HG03442 (cell line): ENCODE data around the gene CSF1.
"Not testable (repeated sequence)": the region's sequence is repeated elsewhere in the genome, so short reads cannot be mapped to it uniquely, and the experiment has no call there.

ENCODE experiments used
- ATAC-seq: cut with Tn5 transposase; IDR thresholded peaks from one replicate; pipeline ENCODE4 v1.9.1; 2021; ENCODE audit warnings: mild to moderate bottlenecking, moderate library complexity; ENCODE audit not compliant: unreplicated experiment

Gene CSF1

GRCh38 chr1:109932679-109933078, 22.0 kb downstream of the CSF1 start:
- ATAC-seq: no peak

DNA sequence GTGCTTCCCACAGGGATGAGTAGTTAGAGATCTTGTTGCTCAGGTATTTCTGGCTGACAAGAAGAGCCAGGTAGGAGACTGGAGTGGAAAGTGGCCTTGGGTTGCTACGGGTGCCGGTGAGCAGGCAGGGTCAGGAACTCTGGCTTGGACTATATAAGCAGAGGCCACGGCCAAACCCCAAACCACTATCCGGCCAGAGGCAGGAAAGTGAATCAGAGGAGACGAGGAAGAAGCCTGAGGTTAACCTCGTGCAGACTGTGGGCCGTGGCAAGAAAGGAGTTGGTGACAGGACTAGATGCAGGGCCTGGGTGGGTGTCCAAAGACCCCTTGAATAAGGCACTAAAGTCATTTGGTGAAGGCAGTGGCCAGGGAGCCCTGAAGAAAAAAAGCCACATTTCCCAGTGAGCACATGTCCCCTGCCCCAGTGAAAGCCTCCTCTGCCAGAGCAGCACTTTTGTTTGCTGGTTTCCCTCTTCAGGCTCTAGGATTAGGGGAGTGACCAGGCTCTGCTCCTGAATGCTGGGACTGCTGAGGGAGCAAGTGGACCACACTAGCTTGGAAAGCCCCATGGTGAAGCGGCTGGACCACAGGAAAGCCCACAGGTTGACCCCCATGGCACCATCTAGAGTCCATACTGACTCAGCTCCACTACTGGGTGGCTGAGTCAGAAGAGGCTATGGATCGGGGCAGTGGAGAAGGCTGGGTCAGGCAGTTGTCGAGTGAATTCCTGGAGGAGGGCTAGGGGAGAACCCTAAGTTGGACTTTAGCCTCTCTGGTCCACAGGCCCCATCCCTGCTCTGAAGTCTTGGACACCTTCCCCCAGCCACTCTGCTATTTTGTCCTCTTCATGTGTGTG, 23.4 kb downstream of the CSF1 start:
- no peak for ATAC-seq

DNA sequence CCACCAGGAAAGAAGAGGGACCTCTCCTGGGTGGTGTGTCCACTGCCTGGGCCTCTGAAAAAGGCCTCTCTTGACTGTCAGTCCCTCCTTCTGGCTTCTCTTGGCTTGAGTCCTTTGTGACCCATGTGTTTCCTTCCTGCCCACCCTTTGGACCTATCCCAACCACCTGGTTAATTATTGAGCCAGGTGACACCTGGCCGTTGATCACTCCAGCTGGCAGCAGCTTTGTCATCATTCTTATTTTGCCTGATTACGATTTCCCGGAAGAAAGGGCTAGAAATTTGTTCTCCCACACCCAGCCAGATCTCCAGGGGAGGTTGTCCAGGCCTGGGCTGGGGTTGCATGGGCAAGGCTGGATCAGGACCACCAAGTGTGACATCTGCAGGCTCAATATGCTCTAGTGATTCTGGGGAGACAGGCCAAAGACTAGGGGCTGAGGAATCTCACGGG, 24.8 kb downstream of the CSF1 start:
- no peak for ATAC-seq

- ATAC-seq: no peak
These were observed 27.1 kb downstream of the CSF1 start for GRCh38 chr1:109937738-109938137.

- ATAC-seq: no peak
These were observed 27.9 kb downstream of the CSF1 start for GRCh38 chr1:109938556-109938955.

GRCh38 chr1:109942434-109942833, 31.8 kb downstream of the CSF1 start:
- no peak for ATAC-seq

GRCh38 chr1:109944541-109944940, 33.9 kb downstream of the CSF1 start:
- no peak for ATAC-seq

DNA sequence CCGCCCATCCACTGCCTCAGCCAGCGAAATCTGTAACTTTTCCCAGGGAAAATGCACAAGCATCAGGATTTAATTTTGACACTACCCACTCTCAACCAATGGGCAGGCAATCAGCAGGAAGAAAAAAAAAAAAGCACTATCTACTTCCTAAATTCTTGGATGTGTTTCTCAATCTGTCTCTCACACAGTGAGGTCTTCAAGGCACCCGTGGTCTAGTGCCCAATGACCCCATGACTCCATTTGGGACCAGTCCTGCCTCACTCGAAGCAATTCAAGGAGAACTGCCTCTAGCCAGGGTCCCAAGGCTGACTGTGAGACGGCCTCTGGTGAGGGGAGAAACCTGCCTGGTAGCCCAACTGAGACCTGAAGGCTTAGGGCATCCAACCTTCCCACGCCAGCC, 35.9 kb downstream of the CSF1 start:
- no peak for ATAC-seq

- ATAC-seq: no peak
These were observed 37.1 kb downstream of the CSF1 start for GRCh38 chr1:109947582-109948284.

GRCh38 chr1:109948285-109948630, 37.6 kb downstream of the CSF1 start:
- no peak for ATAC-seq

GRCh38 chr1:109950038-109950437, 39.4 kb downstream of the CSF1 start:
- ATAC-seq: no peak

GRCh38 chr1:109950509-109950908, 39.9 kb downstream of the CSF1 start:
- no peak for ATAC-seq

DNA sequence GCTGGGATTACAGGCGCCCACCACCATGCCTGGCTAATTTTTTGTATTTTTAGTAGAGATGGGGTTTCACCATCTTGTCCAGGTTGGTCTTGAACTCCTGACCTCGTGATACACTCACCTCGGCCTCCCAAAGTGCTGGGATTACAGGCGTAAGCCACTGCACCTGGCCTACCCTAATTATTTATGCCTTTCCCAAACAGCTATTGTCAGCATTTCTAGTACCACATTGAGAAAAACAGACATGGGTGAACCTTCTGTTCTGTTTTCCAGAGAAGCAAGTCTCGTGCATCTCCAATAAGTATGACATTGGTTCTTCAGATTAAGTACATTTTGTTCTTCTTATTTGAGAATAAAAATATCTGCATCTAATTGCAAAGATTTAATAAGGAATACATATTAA, 40.9 kb downstream of the CSF1 start:
- not testable (repeated sequence) for ATAC-seq

GRCh38 chr1:109954041-109954512, 43.4 kb downstream of the CSF1 start:
- ATAC-seq: no peak

DNA sequence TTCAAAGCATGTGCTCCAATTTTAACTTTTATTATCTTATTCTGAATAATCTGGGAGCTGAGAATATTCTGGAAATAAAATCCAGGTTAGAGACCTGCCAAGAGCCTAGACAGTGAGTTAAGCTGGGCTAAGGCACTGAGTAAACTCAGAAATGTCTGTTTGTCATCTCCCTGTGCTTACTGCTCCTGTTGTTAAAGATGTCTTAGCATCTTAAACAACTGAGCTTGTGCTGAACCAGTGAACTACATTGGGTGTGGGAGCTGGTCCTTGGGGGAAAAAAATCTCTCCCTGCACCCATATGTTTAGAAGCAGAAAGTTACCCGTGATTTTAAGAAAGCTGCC, 49.0 kb downstream of the CSF1 start:
- ATAC-seq: no peak

GRCh38 chr1:109959974-109960744, 49.5 kb downstream of the CSF1 start:
- ATAC-seq: no peak

- ATAC-seq: no peak
These were observed 50.1 kb downstream of the CSF1 start for GRCh38 chr1:109960745-109961094.

- no peak for ATAC-seq
These were observed 53.2 kb downstream of the CSF1 start for GRCh38 chr1:109963864-109964263.

DNA sequence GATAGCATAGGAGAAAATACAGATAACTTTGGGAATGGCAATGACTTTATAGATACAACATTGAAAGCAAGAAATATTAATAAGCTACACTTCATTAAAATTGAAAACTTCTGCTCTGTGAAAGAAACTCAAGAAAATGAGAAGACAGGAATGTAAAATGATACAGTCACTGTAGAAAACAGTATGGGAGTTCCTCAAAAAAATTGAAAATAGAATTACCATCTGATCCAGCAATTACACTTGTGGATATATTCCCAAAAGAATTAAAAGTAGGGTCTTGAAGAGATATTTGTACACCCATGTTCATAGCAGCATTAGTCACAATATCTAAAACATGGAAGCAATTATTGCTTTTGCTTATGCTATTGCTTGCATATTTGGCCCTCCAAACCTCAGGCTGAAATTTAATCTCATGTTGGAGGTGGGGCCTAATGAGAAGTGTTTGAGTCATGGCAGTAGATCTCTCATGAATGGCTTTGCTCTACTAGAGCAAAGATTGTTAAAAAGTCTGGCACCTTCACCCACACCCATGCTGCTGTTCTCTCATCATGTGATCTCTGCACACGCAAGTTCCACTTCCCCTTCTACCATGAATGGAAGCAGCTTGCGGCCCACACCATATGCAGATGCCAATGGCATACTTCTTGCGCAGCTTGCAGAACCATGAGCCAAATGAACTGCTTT, 58.6 kb downstream of the CSF1 start:
- ATAC-seq: no peak

- no peak for ATAC-seq
These were observed 59.3 kb downstream of the CSF1 start for GRCh38 chr1:109969907-109970306.

- no peak for ATAC-seq
These were observed 60.9 kb downstream of the CSF1 start for GRCh38 chr1:109971559-109971958.
